HFFc6 (cell line): ENCODE measurements around the gene LRRTM4. TPM values are rescaled to one million over a fixed set of nuclear protein-coding genes. Genes with fewer than 3 reads are reported as not detected.

ENCODE experiments used
- DNase-seq: peaks from one replicate; pipeline ENCODE4 v3.0.0-alpha.2; 2018
- H3K27ac Mint-ChIP-seq: 2 replicates; pipeline ENCODE4 v1.8.0; 2020; ENCODE audit warnings: mild to moderate bottlenecking, mixed read lengths
- H3K27me3 Mint-ChIP-seq: 2 replicates; pipeline ENCODE4 v1.8.0; 2021; ENCODE audit warnings: mild to moderate bottlenecking, moderate library complexity, mixed read lengths; ENCODE audit not compliant: insufficient read depth
- H3K36me3 Mint-ChIP-seq: 2 replicates; pipeline ENCODE4 v1.8.0; 2021; ENCODE audit warnings: low read depth, mixed read lengths
- H3K4me1 Mint-ChIP-seq: 2 replicates; pipeline ENCODE4 v1.8.0; 2020; ENCODE audit warnings: low read depth, mixed read lengths
- H3K4me3 Mint-ChIP-seq: 2 replicates; pipeline ENCODE4 v1.8.0; 2020; ENCODE audit warnings: mild to moderate bottlenecking, moderate library complexity, mixed read lengths
- H3K9me3 Mint-ChIP-seq: 2 replicates; pipeline ENCODE4 v1.8.0; 2020; ENCODE audit warnings: mild to moderate bottlenecking, mixed read lengths
- total RNA-seq, 6 experiments: library from RNA; stranded (reverse); fragmentation: NEBNext Ultra II Directional; extraction: Animal tissue kit (Norgen Biotek cat#: 25700); gene quantifications; 2 replicates in 1 of 6; 3 replicates in 5 of 6; pipeline ENCODE4 v1.2.3, GENCODE V29; 2021
- TF ChIP-seq, protein P1 (sequence below): fragments of 200-600 bp; sonication (generic); IDR thresholded peaks from 2 replicates; pipeline ENCODE4 v1.5.0; 2021; ENCODE audit warnings: antibody characterized with exemption, mild to moderate bottlenecking

The LRRTM4 gene
- total RNA-seq, 6 experiments from 2014 or later = not detected

DNA sequence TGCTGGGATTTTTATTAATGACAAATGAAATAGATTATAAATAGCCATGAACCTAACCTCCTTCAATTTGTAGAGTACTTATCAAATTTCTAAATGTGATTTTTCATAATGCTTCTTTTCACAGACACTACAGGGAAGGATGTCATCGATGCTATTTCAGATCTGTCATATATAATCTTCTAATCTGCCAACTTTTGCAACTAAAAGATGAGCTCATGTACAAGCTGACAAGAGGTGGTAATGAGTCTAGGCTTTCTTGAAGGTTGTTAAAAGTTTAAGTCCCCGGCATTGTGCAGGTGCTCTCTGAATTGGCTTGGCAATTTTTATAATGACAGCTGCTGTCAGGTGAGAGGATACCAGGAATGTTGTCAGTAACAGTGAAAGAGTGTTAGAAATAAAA is 320.4 kb downstream of the LRRTM4 start:
- DNase-seq = no peak
- Mint-ChIP-seq H3K27ac (no peak overlapping the region), H3K9me3 (peaks cover 36% of the 10 kb centered on the region), H3K4me1 (no peaks in the 10 kb centered on the region), H3K36me3 (no peaks in the 10 kb centered on the region), H3K4me3 (no peak overlapping the region), H3K27me3 (no peaks in the 10 kb centered on the region)
- TF ChIP-seq, protein P1, sequence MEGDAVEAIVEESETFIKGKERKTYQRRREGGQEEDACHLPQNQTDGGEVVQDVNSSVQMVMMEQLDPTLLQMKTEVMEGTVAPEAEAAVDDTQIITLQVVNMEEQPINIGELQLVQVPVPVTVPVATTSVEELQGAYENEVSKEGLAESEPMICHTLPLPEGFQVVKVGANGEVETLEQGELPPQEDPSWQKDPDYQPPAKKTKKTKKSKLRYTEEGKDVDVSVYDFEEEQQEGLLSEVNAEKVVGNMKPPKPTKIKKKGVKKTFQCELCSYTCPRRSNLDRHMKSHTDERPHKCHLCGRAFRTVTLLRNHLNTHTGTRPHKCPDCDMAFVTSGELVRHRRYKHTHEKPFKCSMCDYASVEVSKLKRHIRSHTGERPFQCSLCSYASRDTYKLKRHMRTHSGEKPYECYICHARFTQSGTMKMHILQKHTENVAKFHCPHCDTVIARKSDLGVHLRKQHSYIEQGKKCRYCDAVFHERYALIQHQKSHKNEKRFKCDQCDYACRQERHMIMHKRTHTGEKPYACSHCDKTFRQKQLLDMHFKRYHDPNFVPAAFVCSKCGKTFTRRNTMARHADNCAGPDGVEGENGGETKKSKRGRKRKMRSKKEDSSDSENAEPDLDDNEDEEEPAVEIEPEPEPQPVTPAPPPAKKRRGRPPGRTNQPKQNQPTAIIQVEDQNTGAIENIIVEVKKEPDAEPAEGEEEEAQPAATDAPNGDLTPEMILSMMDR = no peak

DNA sequence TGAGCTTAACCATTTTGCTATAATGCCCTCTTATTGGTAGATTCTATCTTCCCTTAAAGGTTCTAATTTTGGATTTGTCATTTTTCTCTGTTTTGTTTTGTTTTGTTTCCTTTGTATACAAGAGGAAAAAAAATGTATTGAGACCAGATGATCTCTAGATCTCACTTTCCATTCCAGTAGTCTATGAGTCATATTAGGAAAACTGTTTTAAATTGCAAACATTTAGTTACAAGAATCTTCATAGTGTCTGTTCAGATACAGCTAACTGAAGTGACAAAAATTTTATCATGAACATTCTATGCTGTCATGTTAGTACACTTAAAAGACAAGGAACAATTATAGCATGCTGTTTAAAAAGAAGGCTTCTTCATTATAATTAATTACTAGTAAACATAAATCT is 322.8 kb downstream of the LRRTM4 start:
- H3K27ac Mint-ChIP-seq = no peak overlapping the region
- H3K27me3 Mint-ChIP-seq = no peaks in the 10 kb centered on the region
- H3K4me3 Mint-ChIP-seq = no peak overlapping the region
- TF ChIP-seq, protein P1 = no peak
- H3K4me1 Mint-ChIP-seq = no peaks in the 10 kb centered on the region
- H3K9me3 Mint-ChIP-seq = peaks cover 23% of the 10 kb centered on the region
- DNase-seq = no peak
- no peaks in the 10 kb centered on the region for H3K36me3 Mint-ChIP-seq

DNA sequence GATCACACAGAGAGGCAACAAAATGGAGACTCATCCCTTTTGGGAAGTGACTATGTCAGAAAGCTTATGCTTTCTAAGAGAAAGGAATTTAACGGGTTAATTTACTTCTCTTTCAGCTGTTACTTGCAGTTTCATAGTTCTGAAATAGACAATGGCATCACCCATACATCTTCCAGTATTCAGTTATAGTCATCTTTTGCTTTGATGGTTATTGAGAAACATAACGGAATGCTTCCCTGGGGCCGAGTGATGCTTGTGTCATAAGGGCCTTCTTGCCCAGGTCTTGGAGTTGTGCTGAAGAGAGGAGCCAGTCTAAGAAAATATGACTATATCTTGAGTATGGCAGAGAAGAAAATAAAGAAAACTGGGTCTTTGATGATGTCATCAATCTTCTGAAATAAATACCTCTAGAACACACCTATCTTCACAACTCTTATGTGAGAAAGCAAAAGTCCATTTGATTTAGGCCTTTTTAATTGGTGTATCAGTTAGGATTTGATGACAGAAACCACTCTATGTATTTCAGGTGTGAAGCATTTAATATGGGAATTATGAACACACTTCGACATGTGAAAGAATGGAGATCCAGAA is 328.2 kb downstream of the LRRTM4 start:
- no peaks in the 10 kb centered on the region for H3K36me3 Mint-ChIP-seq
- no peak for DNase-seq
- no peak overlapping the region for H3K4me3 Mint-ChIP-seq
- TF ChIP-seq, protein P1 = no peak
- peaks cover 22% of the 10 kb centered on the region; the same call in 1 of the 2 replicates for H3K9me3 Mint-ChIP-seq
- no peaks in the 10 kb centered on the region for H3K27me3 Mint-ChIP-seq
- no peaks in the 10 kb centered on the region for H3K4me1 Mint-ChIP-seq
- H3K27ac Mint-ChIP-seq = no peak overlapping the region

DNA sequence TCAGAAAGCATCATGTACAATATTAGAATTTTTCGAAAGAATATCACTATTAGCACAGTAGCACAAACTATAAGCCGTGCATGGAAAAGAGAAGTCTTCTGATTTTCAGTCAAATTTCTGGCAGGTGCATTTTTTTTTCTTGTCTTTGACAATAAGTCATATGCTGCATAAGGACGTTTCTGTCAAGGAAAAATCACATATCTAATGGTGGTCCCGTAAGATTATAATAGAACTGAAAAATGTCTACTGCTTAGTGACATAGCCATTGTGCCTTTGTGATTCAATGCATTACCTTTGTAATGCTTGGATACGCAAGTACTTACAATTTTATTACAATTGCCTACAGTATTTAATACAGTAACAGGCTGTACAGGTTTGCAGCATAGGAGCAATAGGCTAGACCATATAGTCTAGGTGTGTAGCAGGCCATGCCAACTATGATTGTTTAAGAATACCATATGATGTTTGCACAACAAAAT is 329.3 kb downstream of the LRRTM4 start:
- Mint-ChIP-seq H3K9me3 (peaks cover 22% of the 10 kb centered on the region), H3K4me1 (no peaks in the 10 kb centered on the region), H3K4me3 (no peak overlapping the region), H3K36me3 (no peaks in the 10 kb centered on the region), H3K27me3 (no peaks in the 10 kb centered on the region; the same call in 1 of the 2 replicates), H3K27ac (no peak overlapping the region)
- TF ChIP-seq, protein P1 = no peak
- no peak for DNase-seq

DNA sequence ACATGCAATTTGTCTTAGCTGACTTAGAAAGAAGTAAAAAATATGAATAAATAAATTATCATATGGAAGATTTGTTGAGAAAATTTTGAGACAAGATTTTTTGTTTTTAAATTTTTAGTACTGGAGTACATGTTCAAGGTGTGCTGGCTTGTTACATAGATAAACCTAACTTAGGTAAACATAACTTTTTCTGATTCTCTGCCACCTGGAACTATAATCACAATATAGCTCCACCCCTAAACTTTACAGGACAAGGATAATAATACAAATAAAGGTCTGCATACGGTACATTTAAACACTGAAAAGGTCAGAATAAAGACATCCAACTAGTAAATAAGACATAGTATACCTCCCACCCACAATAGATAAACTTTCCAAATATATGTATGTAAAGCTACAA is 330.5 kb downstream of the LRRTM4 start:
- peaks cover 22% of the 10 kb centered on the region for H3K9me3 Mint-ChIP-seq
- H3K36me3 Mint-ChIP-seq = no peaks in the 10 kb centered on the region
- H3K27me3 Mint-ChIP-seq = no peaks in the 10 kb centered on the region; the same call in 1 of the 2 replicates
- no peak for DNase-seq
- H3K27ac Mint-ChIP-seq = no peak overlapping the region
- H3K4me1 Mint-ChIP-seq = no peaks in the 10 kb centered on the region
- TF ChIP-seq, protein P1 = no peak
- no peak overlapping the region for H3K4me3 Mint-ChIP-seq
